H1 (cell line): Measurements from ENCODE around the gene COL4A4. TPM values are rescaled to one million over a fixed set of nuclear protein-coding genes. Genes with fewer than 3 reads are reported as not detected.

Experiments used
- CTCF ChIA-PET: fragments of 300-600 bp; sonication (Branson Sonifier 250); formaldehyde crosslinking; loops from one replicate; lab custom pipeline; 2021; ENCODE audit not compliant: partially characterized antibody; lab: Charles Lee
- POLR2A ChIA-PET: fragments of 300-600 bp; sonication (Branson Sonifier 250); formaldehyde crosslinking; loops from one replicate; lab custom pipeline; 2021; ENCODE audit warnings: inconsistent platforms; ENCODE audit not compliant: partially characterized antibody; lab: Charles Lee
- DNase-seq, 2 experiments: peaks; one replicate each; pipeline versions ENCODE4 v3.0.0 to v3.0.0-alpha.2; 2010 to 2022; ENCODE audit warnings: low spot score in 2 of 2, low read depth in 1 of 2, mixed read lengths in 1 of 2
- FAIRE-seq: peaks from 2 replicates; lab custom pipeline; 2011; peaks lifted over from hg19 to GRCh38; lab: Jason Lieb, UNC
- H2AFZ ChIP-seq: 2 replicates; pipeline ENCODE4 v1.8.1; 2012; ENCODE audit warnings: low read length, inconsistent platforms
- H2AK5ac ChIP-seq: 2 replicates; pipeline ENCODE4 v1.6.1; 2013; ENCODE audit warnings: low read depth, low read length
- H2BK120ac ChIP-seq: replicated peaks from 2 replicates; pipeline ENCODE3; 2013; ENCODE audit warnings: low read depth, low read length, inconsistent platforms
- H2BK12ac ChIP-seq: 2 replicates; pipeline ENCODE4 v1.6.1; 2013; ENCODE audit warnings: low read depth, low read length
- H2BK15ac ChIP-seq: 2 replicates; pipeline ENCODE4 v1.6.1; 2013; ENCODE audit warnings: low read length
- H2BK20ac ChIP-seq: 2 replicates; pipeline ENCODE4 v1.6.1; 2013; ENCODE audit warnings: low read length
- H2BK5ac ChIP-seq: 2 replicates; pipeline ENCODE4 v1.6.1; 2013; ENCODE audit warnings: low read depth, low read length
- H3K14ac ChIP-seq: 2 replicates; pipeline ENCODE4 v1.6.1; 2013; ENCODE audit warnings: inconsistent platforms; ENCODE audit not compliant: insufficient read length
- H3K18ac ChIP-seq: 2 replicates; pipeline ENCODE4 v1.6.1; 2013; ENCODE audit warnings: low read length; ENCODE audit errors: extremely low read depth
- H3K23ac ChIP-seq: 2 replicates; pipeline ENCODE4 v1.6.1; 2013; ENCODE audit warnings: inconsistent platforms; ENCODE audit not compliant: insufficient read length
- H3K23me2 ChIP-seq: 2 replicates; pipeline ENCODE4 v1.6.1; 2013; ENCODE audit warnings: low read depth, low read length
- H3K27ac ChIP-seq: 2 replicates; pipeline ENCODE4 v1.6.1; 2011; ENCODE audit warnings: low read depth, low read length, inconsistent platforms
- H3K27me3 ChIP-seq, 4 experiments: replicated peaks in 1 of 4; 1 replicate in 1 of 4; 2 replicates in 3 of 4; pipeline versions ENCODE4 v1.6.1 to v1.8.1; 2011 to 2013; ENCODE audit warnings: low read length in 3 of 4, mild to moderate bottlenecking in 3 of 4, inconsistent platforms in 2 of 4, mixed read lengths in 2 of 4, moderate library complexity in 1 of 4; ENCODE audit not compliant: control insufficient read depth in 3 of 4, insufficient read depth in 3 of 4; ENCODE audit errors: extremely low read depth in 1 of 4
- H3K36me3 ChIP-seq, 4 experiments: 2 replicates each; pipeline versions ENCODE4 v1.6.1 to v1.8.1; 2011 to 2013; ENCODE audit warnings: mild to moderate bottlenecking in 4 of 4, low read length in 3 of 4, moderate library complexity in 2 of 4, control low read depth in 1 of 4, inconsistent platforms in 1 of 4; ENCODE audit not compliant: insufficient read depth in 4 of 4, control insufficient read depth in 2 of 4
- H3K4ac ChIP-seq: replicated peaks from 2 replicates; pipeline ENCODE3; 2013; ENCODE audit warnings: low read length, low read depth, mixed read lengths, inconsistent platforms; ENCODE audit not compliant: insufficient read length
- H3K4me1 ChIP-seq, 4 experiments: replicated peaks in 1 of 4; 1 replicate in 1 of 4; 2 replicates in 3 of 4; pipeline versions ENCODE4 v1.6.1 to v1.8.1; 2011 to 2013; ENCODE audit warnings: low read length in 3 of 4, inconsistent platforms in 2 of 4, mixed read lengths in 1 of 4; ENCODE audit not compliant: insufficient read depth in 4 of 4, control insufficient read depth in 3 of 4
- H3K4me2 ChIP-seq, 2 experiments: 2 replicates each; pipeline versions ENCODE4 v1.6.1 to v1.8.1; 2011 to 2013; ENCODE audit warnings: low read depth in 2 of 2, low read length in 2 of 2, control low read depth in 1 of 2, inconsistent platforms in 1 of 2, mild to moderate bottlenecking in 1 of 2; ENCODE audit not compliant: insufficient read depth in 1 of 2
- H3K4me3 ChIP-seq, 4 experiments: fragments of 200-600, 300-600 bp in 1 of 4; sonication (generic), shearing (Covaris generic), sonication (Bioruptor Twin) in 1 of 4; 2 replicates each; pipeline versions ENCODE4 v1.5.1 to v1.8.1; 2011 to 2016; ENCODE audit warnings: low read length in 4 of 4, low read depth in 3 of 4, control low read depth in 2 of 4, inconsistent platforms in 2 of 4, mild to moderate bottlenecking in 2 of 4, mixed read lengths in 1 of 4, moderate library complexity in 1 of 4; ENCODE audit not compliant: insufficient read depth in 2 of 4; ENCODE audit errors: extremely low read depth in 1 of 4
- H3K56ac ChIP-seq: replicated peaks from 2 replicates; pipeline ENCODE3; 2013; ENCODE audit warnings: low read depth, mild to moderate bottlenecking, mixed read lengths, low read length, inconsistent platforms; ENCODE audit not compliant: insufficient read length
- H3K79me1 ChIP-seq: 2 replicates; pipeline ENCODE4 v1.6.1; 2013; ENCODE audit warnings: low read depth, low read length, control low read depth
- H3K79me2 ChIP-seq, 2 experiments: 2 replicates each; pipeline versions ENCODE4 v1.6.1 to v1.8.1; 2012 to 2013; ENCODE audit warnings: low read length in 2 of 2, mild to moderate bottlenecking in 2 of 2, inconsistent platforms in 1 of 2; ENCODE audit not compliant: insufficient read depth in 2 of 2, control insufficient read depth in 1 of 2
- H3K9ac ChIP-seq, 4 experiments: replicated peaks in 1 of 4; 1 replicate in 1 of 4; 2 replicates in 3 of 4; pipeline versions ENCODE4 v1.6.1 to v1.8.1; 2011 to 2013; ENCODE audit warnings: low read depth in 3 of 4, low read length in 3 of 4, control low read depth in 2 of 4, mild to moderate bottlenecking in 2 of 4, moderate library complexity in 2 of 4, inconsistent platforms in 1 of 4; ENCODE audit errors: extremely low read depth in 1 of 4
- H3K9me3 ChIP-seq, 2 experiments: 2 replicates each; pipeline versions ENCODE4 v1.6.1 to v1.8.1; 2012 to 2013; ENCODE audit warnings: mild to moderate bottlenecking in 2 of 2, moderate library complexity in 2 of 2, control low read depth in 1 of 2, inconsistent platforms in 1 of 2, low read depth in 1 of 2, low read length in 1 of 2, mixed read lengths in 1 of 2; ENCODE audit not compliant: insufficient read depth in 2 of 2
- H4K20me1 ChIP-seq, 2 experiments: replicated peaks in 1 of 2; 2 replicates each; pipeline versions ENCODE3 to v1.8.1; 2011 to 2013; ENCODE audit warnings: inconsistent platforms in 2 of 2, low read length in 2 of 2, mild to moderate bottlenecking in 1 of 2; ENCODE audit not compliant: insufficient read depth in 2 of 2, control insufficient read depth in 1 of 2
- H4K5ac ChIP-seq: 2 replicates; pipeline ENCODE4 v1.6.1; 2013; ENCODE audit warnings: low read length, low read depth, mixed read lengths, inconsistent platforms; ENCODE audit not compliant: insufficient read length
- H4K8ac ChIP-seq: 2 replicates; pipeline ENCODE4 v1.8.0; 2013; ENCODE audit warnings: mild to moderate bottlenecking, moderate library complexity, low read length, inconsistent platforms; ENCODE audit not compliant: insufficient read depth; ENCODE audit errors: extremely low read depth
- H4K91ac ChIP-seq: replicated peaks from 2 replicates; pipeline ENCODE3; 2013; ENCODE audit warnings: low read length, mixed read lengths, inconsistent platforms; ENCODE audit not compliant: insufficient read length
- JUN ChIP-seq: IDR thresholded peaks from 2 replicates; pipeline ENCODE4 v1.6.1; 2011; ENCODE audit warnings: low read depth, mild to moderate bottlenecking, improper control_type of control experiment, low read length
- KDM1A ChIP-seq: fragments of 200-600, 300-600 bp; sonication (generic); IDR thresholded peaks from 2 replicates; pipeline ENCODE4 v1.7.1; 2016; ENCODE audit warnings: mild to moderate bottlenecking, low read length, borderline replicate concordance
- WGBS, 2 experiments: shearing (Covaris generic) in 1 of 2; methylation state at CpG; one replicate each; pipeline versions ENCODE4 v1.1.6 to v1.1.7; 2013 to 2015; ENCODE audit warnings: low lambda C conversion rate in 2 of 2, mixed read lengths in 2 of 2, inconsistent platforms in 1 of 2, low coverage in 1 of 2, missing lambda C conversion rate in 1 of 2; ENCODE audit not compliant: insufficient replicate concordance in 2 of 2, insufficient coverage in 1 of 2, insufficient read length in 1 of 2; ENCODE audit errors: extremely low coverage in 1 of 2, missing lambda C conversion rate in 1 of 2; 5-methylcytosine and 5-hydroxymethylcytosine counted together
- polyA plus RNA-seq, 7 experiments: library from polyadenylated mRNA; depleted of rRNA in 3 of 7; stranded (reverse) in 5 of 7; unstranded in 2 of 7; fragments of >200 nt in 5 of 7; fragments of 200-250 nt in 2 of 7; gene quantifications; 1 replicate in 5 of 7; 2 replicates in 1 of 7; 4 replicates in 1 of 7; pipeline versions ENCODE4 v1.2.1 to v1.2.3, GENCODE V29; 2011 to 2013; ENCODE audit warnings: missing spikeins in 2 of 7, mixed read lengths in 2 of 7
- total RNA-seq: library from RNA; stranded (reverse); fragmentation: NEBNext Ultra II Directional; extraction: Animal tissue kit (Norgen Biotek cat#: 25700); gene quantifications from 2 replicates; pipeline ENCODE4 v1.2.1, GENCODE V29; 2021

Gene COL4A4
- total and polyA plus RNA-seq, 2 of the 8 experiments (the other 6 are each of a cell fraction or from before 2014, with no cell fraction given), result 0.33 to 1.7 TPM

GRCh38 chr2:227148106-227148505, 15.9 kb downstream of the COL4A4 start:
- DNase-seq (no peak), FAIRE-seq (no peak)
- Histone ChIP-seq H3K18ac (no peak overlapping the region), H3K14ac (no peak overlapping the region), H3K79me1 (no peaks in the 10 kb centered on the region), H2BK5ac (no peak overlapping the region), H3K27me3 (no peaks in the 10 kb centered on the region), H3K9me3 (peaks cover 3 to 9% of the 10 kb centered on the region in 2 experiments; a peak in 2 of 4 replicates), H2BK120ac (no peak overlapping the region), H4K5ac (no peak overlapping the region), H3K56ac (no peak overlapping the region), H3K27ac (no peak overlapping the region), H2BK12ac (no peak overlapping the region), H3K23me2 (no peaks in the 10 kb centered on the region), H2BK20ac (no peak overlapping the region), H3K9ac (no peak overlapping the region), H2AK5ac (no peak overlapping the region), H4K91ac (no peak overlapping the region), H4K8ac (no peak overlapping the region), H3K4ac (no peak overlapping the region), H3K4me3 (no peak overlapping the region), H3K36me3 (no peaks in the 10 kb centered on the region), H2BK15ac (no peak overlapping the region), H3K4me2 (no peak overlapping the region), H4K20me1 (no peaks in the 10 kb centered on the region), H3K4me1 (no peaks in the 10 kb centered on the region), H2AFZ (no peak overlapping the region), H3K79me2 (no peaks in the 10 kb centered on the region), H3K23ac (no peak overlapping the region)
- TF ChIP-seq KDM1A (peak; percentile 65; the same call in 1 of the 2 replicates), JUN (no peak)
- CTCF ChIA-PET, result no interaction called here
- POLR2A ChIA-PET, result no interaction called here
- 96% methylated on average over 2 of the region's 2 CpGs; no CpG with 5 or more reads in 1 of the 2 experiments for WGBS, 2 experiments
